ENCODE results near the gene RAB11FIP5. TPM values are rescaled to one million over a fixed set of nuclear protein-coding genes. Genes with fewer than 3 reads are reported as not detected.

Gene RAB11FIP5
- total and polyA plus RNA-seq, 2 donors (not counting 3 experiments of a cell fraction or from before 2014, with no cell fraction given) = 36.6 to 47.0 TPM

DNA sequence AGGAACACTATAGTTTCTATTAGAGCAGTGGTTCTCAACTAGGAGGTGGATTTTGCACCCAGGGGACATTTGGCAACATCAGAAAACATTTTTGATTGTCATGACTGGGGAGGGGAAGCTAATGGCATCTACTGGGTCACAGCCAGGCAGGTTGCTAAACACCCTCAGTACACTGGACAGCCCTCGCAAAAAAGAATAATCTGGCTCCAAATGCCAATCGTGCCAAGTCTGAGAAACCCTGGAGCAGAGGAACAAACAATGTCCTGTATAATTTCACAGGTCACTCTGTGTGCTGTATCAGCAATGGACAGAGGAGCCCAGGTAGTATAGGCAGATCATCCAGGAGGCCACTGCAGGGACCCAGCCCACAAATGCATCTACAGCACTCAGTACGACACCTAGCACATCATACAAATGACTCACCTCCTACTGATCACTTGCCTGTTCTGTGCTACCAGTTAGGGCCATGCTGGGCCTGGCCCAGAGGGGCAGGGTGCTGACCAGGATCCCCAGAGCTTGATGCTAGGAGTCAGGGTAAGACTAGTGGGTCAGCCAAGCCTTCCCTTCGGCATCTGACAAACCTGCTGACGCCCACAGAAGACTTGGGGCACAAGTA, 78.9 kb downstream of the RAB11FIP5 start:
- no peak for FAIRE-seq
- intact Hi-C loops (cut with micrococcal nuclease) = no loop called here

More for the DNA sequence above, 78.9 kb downstream of the RAB11FIP5 start:
- Histone ChIP-seq H3K27ac (ENCODE audit: insufficient read depth, low read depth, low read length) (no peak overlapping the region), H3K9me3 (replicated peaks; ENCODE audit: control insufficient read depth, insufficient read depth, low read length) (no peaks in the 10 kb centered on the region), H3K79me2 (ENCODE audit: control insufficient read depth, insufficient read depth, low read length) (no peaks in the 10 kb centered on the region), H3K4me2 (ENCODE audit: insufficient read depth, low read length) (no peak overlapping the region), H3K4me3 (replicated peaks in 1 of 3; ENCODE audit: insufficient read depth in 1 of 3, low read depth in 1 of 3, low read length in 3 of 3) (no peak overlapping the region), H3K36me3 (ENCODE audit: control insufficient read depth in 2 of 2, extremely low read depth in 1 of 2, insufficient read depth in 2 of 2, low read length in 2 of 2) (peaks cover 0 to 2% of the 10 kb centered on the region in 2 experiments), H3K27me3 (ENCODE audit: control insufficient read depth in 2 of 2, insufficient read depth in 2 of 2, low read length in 2 of 2) (no peaks in the 10 kb centered on the region), H3K4me1 (ENCODE audit: control insufficient read depth, extremely low read depth, insufficient read depth, low read length) (no peaks in the 10 kb centered on the region), H4K20me1 (replicated peaks; ENCODE audit: control insufficient read depth, extremely low read depth, insufficient read depth, low read length) (no peaks in the 10 kb centered on the region), H2AFZ (ENCODE audit: low read depth, low read length) (no peak overlapping the region), H3K9ac (replicated peaks; ENCODE audit: extremely low read depth, insufficient read depth, low read length) (no peak overlapping the region), H3K9me1 (replicated peaks; ENCODE audit: control insufficient read depth, extremely low read depth, insufficient read depth, low read length) (no peaks in the 10 kb centered on the region)
- CTCF ChIA-PET = interaction anchor here (1.3 to 1.5 kb wide), 2 partner anchors 11 to 123 kb away, joined by 3 to 5 read pairs; no protein-coding TSS in a partner anchor
- POLR2A ChIA-PET = no interaction called here
- TF ChIP-seq JUN (IDR thresholded peaks at IDR 0.05; ENCODE audit: borderline replicate concordance, insufficient read depth, insufficient read length, low read depth) = no peak
- no peak for TF ChIP-seq POLR2A (IDR thresholded peaks at IDR 0.05; ENCODE audit: low read depth, low read length)
- no peak for TF ChIP-seq EZH2 (IDR thresholded peaks at IDR 0.05; ENCODE audit: borderline replicate concordance, low read depth, low read length, severe bottlenecking)
- TF ChIP-seq, protein P1, sequence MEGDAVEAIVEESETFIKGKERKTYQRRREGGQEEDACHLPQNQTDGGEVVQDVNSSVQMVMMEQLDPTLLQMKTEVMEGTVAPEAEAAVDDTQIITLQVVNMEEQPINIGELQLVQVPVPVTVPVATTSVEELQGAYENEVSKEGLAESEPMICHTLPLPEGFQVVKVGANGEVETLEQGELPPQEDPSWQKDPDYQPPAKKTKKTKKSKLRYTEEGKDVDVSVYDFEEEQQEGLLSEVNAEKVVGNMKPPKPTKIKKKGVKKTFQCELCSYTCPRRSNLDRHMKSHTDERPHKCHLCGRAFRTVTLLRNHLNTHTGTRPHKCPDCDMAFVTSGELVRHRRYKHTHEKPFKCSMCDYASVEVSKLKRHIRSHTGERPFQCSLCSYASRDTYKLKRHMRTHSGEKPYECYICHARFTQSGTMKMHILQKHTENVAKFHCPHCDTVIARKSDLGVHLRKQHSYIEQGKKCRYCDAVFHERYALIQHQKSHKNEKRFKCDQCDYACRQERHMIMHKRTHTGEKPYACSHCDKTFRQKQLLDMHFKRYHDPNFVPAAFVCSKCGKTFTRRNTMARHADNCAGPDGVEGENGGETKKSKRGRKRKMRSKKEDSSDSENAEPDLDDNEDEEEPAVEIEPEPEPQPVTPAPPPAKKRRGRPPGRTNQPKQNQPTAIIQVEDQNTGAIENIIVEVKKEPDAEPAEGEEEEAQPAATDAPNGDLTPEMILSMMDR (IDR thresholded peaks at IDR 0.05; ENCODE audit: extremely low read depth in 1 of 2, insufficient read depth in 1 of 2, low read depth in 1 of 2, low read length in 2 of 2) = no peak
- TF ChIP-seq, protein P2, sequence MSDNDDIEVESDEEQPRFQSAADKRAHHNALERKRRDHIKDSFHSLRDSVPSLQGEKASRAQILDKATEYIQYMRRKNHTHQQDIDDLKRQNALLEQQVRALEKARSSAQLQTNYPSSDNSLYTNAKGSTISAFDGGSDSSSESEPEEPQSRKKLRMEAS (IDR thresholded peaks at IDR 0.05; ENCODE audit: insufficient read depth, insufficient read length) = no peak
- no peak for TF ChIP-seq MYC (IDR thresholded peaks at IDR 0.05; ENCODE audit: low read depth, low read length)
- no peak for TF ChIP-seq FOS (IDR thresholded peaks at IDR 0.05; ENCODE audit: borderline replicate concordance, insufficient read depth, low read length)
- no peak for TF ChIP-seq POLR2AphosphoS5 (IDR thresholded peaks at IDR 0.05; ENCODE audit: insufficient read depth, low read depth, low read length)
- no peak for TF ChIP-seq GATA2 (IDR thresholded peaks at IDR 0.05; ENCODE audit: insufficient read depth, insufficient read length, low read depth, low read length)
- dilution Hi-C loops (cut with MboI; ENCODE audit: extremely low pct_ligation_motif_present, low sequenced_read_pairs) = no loop called here
- no peak for DNase-seq (ENCODE audit: low read depth, low spot score)
- BruUV-seq (replicated peaks) = no TSS peak
